Karpas-422 (cell line): Measurements from ENCODE around the gene TRIOBP. TPM values are rescaled to one million over a fixed set of nuclear protein-coding genes. Genes with fewer than 3 reads are reported as not detected.
"Not testable (repeated sequence)": the region's sequence is repeated elsewhere in the genome, so short reads cannot be mapped to it uniquely, and the experiment has no call there.

ENCODE experiments used
- DNase-seq: peaks from one replicate; pipeline ENCODE4 v3.0.0-alpha.2; 2015
- H2AFZ ChIP-seq: fragments of 200-600 bp; sonication (generic); 2 replicates; pipeline ENCODE4 v1.6.1; 2014; ENCODE audit warnings: antibody characterized with exemption, low read length, mixed read lengths
- H3K27ac ChIP-seq: fragments of 200-600 bp; sonication (generic); 2 replicates; pipeline ENCODE4 v1.5.1; 2014; ENCODE audit warnings: mild to moderate bottlenecking, low read length, moderate library complexity
- H3K27me3 ChIP-seq: fragments of 200-600 bp; sonication (generic); 2 replicates; pipeline ENCODE4 v1.6.1; 2014; ENCODE audit warnings: low read length, mixed read lengths
- H3K36me3 ChIP-seq: fragments of 200-600 bp; sonication (generic); 2 replicates; pipeline ENCODE4 v1.6.1; 2014; ENCODE audit warnings: low read length, mixed read lengths; ENCODE audit not compliant: insufficient read depth
- H3K4me1 ChIP-seq: fragments of 200-600 bp; sonication (generic); 2 replicates; pipeline ENCODE4 v1.6.1; 2014; ENCODE audit warnings: mild to moderate bottlenecking, low read length, mixed read lengths
- H3K4me2 ChIP-seq: fragments of 200-600 bp; sonication (generic); 2 replicates; pipeline ENCODE4 v1.6.1; 2014; ENCODE audit warnings: low read length, low read depth, mild to moderate bottlenecking; ENCODE audit not compliant: poor library complexity, severe bottlenecking
- H3K4me3 ChIP-seq: fragments of 200-600 bp; sonication (generic); 2 replicates; pipeline ENCODE4 v1.5.1; 2014; ENCODE audit warnings: mild to moderate bottlenecking, antibody characterized with exemption, low read length, mixed read lengths
- H3K79me2 ChIP-seq: fragments of 200-600 bp; sonication (generic); 2 replicates; pipeline ENCODE4 v1.6.1; 2014; ENCODE audit warnings: mild to moderate bottlenecking, low read length, mixed read lengths
- H3K9ac ChIP-seq: fragments of 200-600 bp; sonication (generic); 2 replicates; pipeline ENCODE4 v1.6.0; 2014; ENCODE audit warnings: low read length
- H3K9me2 ChIP-seq: fragments of 200-600 bp; sonication (generic), shearing (Covaris generic); replicated peaks from 2 replicates; pipeline ENCODE4 v1.6.0; 2014; ENCODE audit warnings: mild to moderate bottlenecking, low read length, moderate library complexity; ENCODE audit not compliant: insufficient read depth
- H3K9me3 ChIP-seq: fragments of 300-700, 200-600 bp; sonication (generic); 2 replicates; pipeline ENCODE4 v1.6.1; 2014; ENCODE audit warnings: low read length, mixed read lengths
- H4K20me1 ChIP-seq: fragments of 200-600 bp; sonication (generic); 2 replicates; pipeline ENCODE4 v1.6.1; 2014; ENCODE audit warnings: mild to moderate bottlenecking, antibody characterized with exemption, low read length, low read depth; ENCODE audit not compliant: insufficient read depth
- total RNA-seq: library from RNA; depleted of rRNA; stranded (reverse); fragments of >200 nt; shearing (Covaris generic); gene quantifications from 2 replicates; pipeline ENCODE4 v1.2.3, GENCODE V29; 2014; ENCODE audit warnings: low replicate concordance

TRIOBP gene
- total RNA-seq, 1 experiment from 2014 or later = 14.6 TPM

GRCh38 chr22:37797874-37798500, 101.1 kb downstream of the TRIOBP start:
- H3K4me2 ChIP-seq = peak overlapping the region; percentile 41
- DNase-seq = no peak
- H2AFZ ChIP-seq = peak overlapping the region; percentile 82
- 0 out of 2 replicates have a peak overlapping the region, but pooled peaks have one; percentile 34 for H3K4me3 ChIP-seq
- no peaks in the 10 kb centered on the region for H3K27me3 ChIP-seq
- peak overlapping the region; percentile 39 for H3K9ac ChIP-seq
- H4K20me1 ChIP-seq = no peaks in the 10 kb centered on the region
- no peaks in the 10 kb centered on the region for H3K36me3 ChIP-seq
- H3K9me3 ChIP-seq = no peaks in the 10 kb centered on the region
- H3K27ac ChIP-seq = no peak overlapping the region
- no peaks in the 10 kb centered on the region for H3K9me2 ChIP-seq
- H3K79me2 ChIP-seq = no peaks in the 10 kb centered on the region
- H3K4me1 ChIP-seq = peaks cover 9% of the 10 kb centered on the region

- not testable (repeated sequence) for H3K9me3 ChIP-seq, H3K9me2 ChIP-seq, DNase-seq, H3K4me1 ChIP-seq, H3K79me2 ChIP-seq, H3K36me3 ChIP-seq, H3K27me3 ChIP-seq, H3K4me2 ChIP-seq, H3K4me3 ChIP-seq, H2AFZ ChIP-seq, H3K9ac ChIP-seq, H3K27ac ChIP-seq, H4K20me1 ChIP-seq
Observed at GRCh38 chr22:37799979-37800378, 103.1 kb downstream of the TRIOBP start.

DNA sequence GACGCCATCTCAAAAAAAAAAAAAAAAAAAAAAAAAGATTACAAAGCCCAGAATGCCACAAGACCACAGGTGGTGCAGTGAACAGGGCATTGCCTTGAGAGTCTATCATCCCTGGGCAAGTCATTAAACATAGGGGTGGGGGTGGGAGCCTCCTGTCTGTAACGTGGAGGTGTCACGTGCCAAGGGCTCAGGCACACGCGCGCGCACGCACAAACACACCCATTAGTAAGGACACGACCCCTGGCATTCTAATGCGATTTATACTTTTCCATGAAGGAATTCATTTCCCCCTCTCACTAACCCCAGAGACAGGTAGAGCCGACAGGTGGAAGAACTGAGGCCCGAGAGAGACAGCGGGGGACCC, 105.1 kb downstream of the TRIOBP start:
- Histone ChIP-seq H3K4me3 (no peak overlapping the region), H2AFZ (no peak overlapping the region), H3K79me2 (no peaks in the 10 kb centered on the region), H3K27ac (no peak overlapping the region), H3K36me3 (no peaks in the 10 kb centered on the region), H3K9me2 (no peaks in the 10 kb centered on the region), H3K9ac (no peak overlapping the region), H4K20me1 (no peaks in the 10 kb centered on the region), H3K4me1 (peaks cover 13% of the 10 kb centered on the region), H3K4me2 (no peak overlapping the region), H3K27me3 (no peaks in the 10 kb centered on the region), H3K9me3 (no peaks in the 10 kb centered on the region)
- no peak for DNase-seq

- DNase-seq = no peak
- H3K27ac ChIP-seq = no peak overlapping the region
- no peaks in the 10 kb centered on the region for H4K20me1 ChIP-seq
- H3K27me3 ChIP-seq = no peaks in the 10 kb centered on the region
- H3K79me2 ChIP-seq = no peaks in the 10 kb centered on the region
- H3K9me3 ChIP-seq = no peaks in the 10 kb centered on the region
- no peaks in the 10 kb centered on the region for H3K36me3 ChIP-seq
- no peak overlapping the region for H3K4me3 ChIP-seq
- H3K4me1 ChIP-seq = peaks cover 18% of the 10 kb centered on the region
- no peaks in the 10 kb centered on the region for H3K9me2 ChIP-seq
- no peak overlapping the region for H3K9ac ChIP-seq
- no peak overlapping the region for H2AFZ ChIP-seq
- no peak overlapping the region for H3K4me2 ChIP-seq
Observed at GRCh38 chr22:37802310-37803194, 105.7 kb downstream of the TRIOBP start.

GRCh38 chr22:37803195-37803638, 106.4 kb downstream of the TRIOBP start:
- Histone ChIP-seq H3K4me2 (no peak overlapping the region), H3K4me3 (no peak overlapping the region), H3K27me3 (no peaks in the 10 kb centered on the region), H4K20me1 (no peaks in the 10 kb centered on the region), H3K36me3 (no peaks in the 10 kb centered on the region), H3K79me2 (peaks cover 3% of the 10 kb centered on the region), H3K9me2 (no peaks in the 10 kb centered on the region), H3K9ac (no peak overlapping the region), H3K4me1 (peaks cover 12% of the 10 kb centered on the region), H2AFZ (no peak overlapping the region), H3K27ac (no peak overlapping the region), H3K9me3 (no peaks in the 10 kb centered on the region)
- no peak for DNase-seq

DNA sequence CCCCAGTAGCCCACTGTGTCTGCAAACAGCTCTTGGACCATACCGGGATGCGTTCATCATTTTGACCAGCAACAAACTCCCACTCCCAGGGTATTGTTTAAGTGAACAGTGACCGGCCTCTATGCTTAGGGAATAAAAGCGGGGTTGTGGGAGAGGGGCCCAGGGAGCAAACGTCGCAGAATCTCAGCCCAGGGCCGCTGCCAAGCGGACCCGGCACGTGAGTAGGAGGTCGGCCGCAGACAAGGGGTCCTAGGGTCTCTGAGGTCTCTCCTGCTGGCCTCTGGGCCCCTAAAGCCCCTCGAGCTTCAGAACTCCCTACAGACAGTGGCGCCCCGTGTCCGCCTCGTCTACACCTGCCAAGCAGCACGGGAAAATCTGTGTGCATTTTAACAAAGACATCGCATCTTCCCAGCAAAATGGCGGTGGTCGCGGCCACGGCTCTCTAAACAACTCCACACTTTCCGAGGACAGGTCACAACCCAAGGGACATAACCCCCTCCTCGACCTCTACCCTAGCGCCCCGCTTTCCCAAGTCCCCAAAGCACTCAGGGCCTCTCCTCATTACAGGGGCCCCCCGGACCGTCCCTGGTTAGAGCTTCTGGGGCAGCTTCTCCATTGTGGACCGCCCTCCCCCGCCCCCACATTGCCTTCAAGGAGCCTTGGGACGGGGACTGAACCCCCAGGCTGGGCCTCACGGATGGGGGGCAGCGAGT, 106.9 kb downstream of the TRIOBP start:
- Histone ChIP-seq H3K4me2 (no peak overlapping the region), H3K27me3 (no peaks in the 10 kb centered on the region), H3K9me2 (no peaks in the 10 kb centered on the region), H4K20me1 (no peaks in the 10 kb centered on the region), H3K4me1 (peaks cover 15% of the 10 kb centered on the region), H3K27ac (no peak overlapping the region), H3K36me3 (no peaks in the 10 kb centered on the region), H3K9me3 (no peaks in the 10 kb centered on the region), H2AFZ (no peak overlapping the region), H3K4me3 (no peak overlapping the region), H3K79me2 (peaks cover 8% of the 10 kb centered on the region), H3K9ac (no peak overlapping the region)
- no peak for DNase-seq

DNA sequence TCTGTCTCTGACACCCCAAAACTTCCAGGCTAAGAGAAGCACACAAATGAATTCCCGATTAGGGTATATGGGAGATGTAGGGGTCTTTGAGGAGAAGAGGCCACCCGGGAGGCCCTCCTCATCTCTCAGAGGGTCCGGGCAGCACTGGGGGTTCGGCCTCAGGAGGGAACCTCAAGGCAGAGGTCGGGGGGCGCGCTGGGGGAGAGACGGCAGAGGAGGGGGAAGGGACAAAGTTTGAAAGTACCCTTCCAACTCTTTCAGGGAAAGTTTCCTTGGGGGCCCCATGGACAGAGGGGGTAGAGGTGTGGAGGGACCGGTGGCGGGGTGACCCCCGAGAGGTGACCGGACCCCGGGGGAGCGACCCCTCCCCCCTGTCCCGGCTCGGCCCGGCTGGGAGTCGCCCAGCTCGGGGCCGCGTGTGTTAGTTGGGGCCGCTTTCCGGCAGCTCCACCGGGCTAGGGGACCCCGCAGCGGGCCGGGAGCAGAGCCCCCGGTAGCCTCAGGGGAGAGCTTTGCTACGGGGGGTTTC, 107.6 kb downstream of the TRIOBP start:
- no peaks in the 10 kb centered on the region for H4K20me1 ChIP-seq
- DNase-seq = no peak
- no peak overlapping the region for H3K4me3 ChIP-seq
- no peak overlapping the region for H3K9ac ChIP-seq
- H3K9me2 ChIP-seq = no peaks in the 10 kb centered on the region
- no peaks in the 10 kb centered on the region for H3K36me3 ChIP-seq
- H3K4me2 ChIP-seq = no peak overlapping the region
- H2AFZ ChIP-seq = no peak overlapping the region
- H3K4me1 ChIP-seq = peaks cover 21% of the 10 kb centered on the region
- no peaks in the 10 kb centered on the region for H3K27me3 ChIP-seq
- peaks cover 14% of the 10 kb centered on the region for H3K79me2 ChIP-seq
- no peaks in the 10 kb centered on the region for H3K9me3 ChIP-seq
- H3K27ac ChIP-seq = no peak overlapping the region
